GM10847 (cell line): ENCODE data around the gene DACH1.

ENCODE experiments used
- POLR2A ChIP-seq: IDR thresholded peaks from 2 replicates; pipeline ENCODE4 v1.6.1; 2011; ENCODE audit not compliant: insufficient read length; ENCODE audit errors: extremely low read depth

Gene DACH1

GRCh38 chr13:71718931-71719330, 148.1 kb downstream of the DACH1 start:
- no peak for TF ChIP-seq POLR2A

GRCh38 chr13:71714802-71715375, 152.1 kb downstream of the DACH1 start:
- no peak for TF ChIP-seq POLR2A

DNA sequence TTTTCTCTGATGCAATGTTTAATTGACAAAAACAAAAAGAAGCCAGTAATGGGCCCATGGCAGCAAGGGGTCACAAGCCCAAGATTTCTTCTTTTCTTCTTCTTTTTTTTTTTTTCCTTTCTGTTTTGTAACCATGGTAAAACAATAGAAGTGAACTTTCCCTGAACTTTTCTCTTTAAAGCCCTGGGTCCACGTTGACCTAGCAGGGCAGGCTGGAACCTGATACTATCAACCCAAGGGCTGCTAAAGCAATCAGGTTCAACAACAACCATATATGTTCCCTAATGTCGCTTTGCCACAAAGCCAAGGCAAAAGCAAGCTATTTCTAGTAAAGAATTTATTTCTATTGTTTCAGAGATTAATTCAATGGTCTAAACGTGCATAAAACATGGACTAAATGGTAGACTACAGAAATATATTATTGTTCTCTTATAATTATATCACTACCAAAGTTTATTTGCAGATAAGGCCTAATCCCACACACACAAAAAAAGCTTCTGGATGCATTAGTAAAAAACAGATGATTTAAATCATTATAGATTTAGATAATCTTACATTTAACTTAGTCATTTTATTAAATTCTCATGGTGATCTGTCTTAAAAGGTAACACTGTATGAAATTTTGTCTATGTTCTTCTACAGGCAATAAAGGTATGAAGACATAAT, 153.9 kb downstream of the DACH1 start:
- no peak for TF ChIP-seq POLR2A

DNA sequence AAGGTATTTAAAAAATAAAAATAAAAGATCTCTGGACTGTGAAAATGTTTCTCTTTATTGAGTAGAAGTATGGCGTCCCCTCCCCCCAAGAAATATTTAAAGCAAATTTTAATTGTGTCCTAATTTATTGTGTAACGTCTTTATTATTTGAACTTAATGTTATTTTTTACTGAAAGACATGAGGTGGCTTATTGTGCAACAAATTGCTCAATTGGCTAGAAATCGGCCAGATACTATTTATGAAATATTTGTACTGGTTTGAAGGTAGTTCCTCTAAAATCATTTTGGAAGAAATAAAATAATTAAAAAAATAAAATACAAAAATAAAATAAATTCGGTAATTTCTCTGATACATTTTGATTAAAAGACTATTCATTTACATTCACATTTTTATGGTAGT, 162.3 kb downstream of the DACH1 start:
- no peak for TF ChIP-seq POLR2A

DNA sequence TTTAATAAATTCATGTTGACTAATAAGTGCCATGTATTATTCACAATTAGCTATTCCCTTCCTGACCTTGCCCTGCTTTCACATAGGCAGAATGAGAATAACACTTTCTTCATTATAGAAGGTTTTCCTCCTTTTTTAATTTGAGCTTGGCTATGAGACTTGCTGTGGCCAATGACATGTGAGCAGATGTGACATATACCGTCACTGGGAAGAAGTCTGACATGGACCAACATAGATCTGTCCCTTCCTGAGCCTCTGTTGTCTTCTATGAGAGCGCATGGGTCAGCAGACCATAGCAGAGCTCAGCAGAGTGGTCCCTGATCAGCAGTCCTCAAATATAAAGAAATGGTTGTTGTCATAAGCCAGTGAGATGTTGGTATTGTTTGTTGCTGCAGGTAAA, 163.9 kb downstream of the DACH1 start:
- TF ChIP-seq POLR2A, result no peak

DNA sequence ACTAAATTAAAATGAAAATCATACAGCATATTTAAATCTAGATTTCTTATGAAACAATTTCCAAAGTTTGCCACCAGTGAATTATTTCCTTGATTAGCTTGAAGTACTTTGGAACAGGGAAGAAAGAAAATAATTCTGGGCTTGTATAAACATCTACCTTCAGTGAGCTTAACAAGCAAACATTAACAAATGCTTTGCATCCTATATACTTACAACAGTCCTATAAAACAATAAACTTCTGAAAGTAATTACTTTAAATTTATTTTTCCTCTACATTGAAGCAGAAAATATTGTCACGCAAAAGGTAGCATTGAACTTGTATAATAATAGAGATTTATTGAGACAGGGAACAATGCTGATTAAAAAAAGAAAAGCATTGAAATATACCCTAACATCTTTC, 164.8 kb downstream of the DACH1 start:
- no peak for TF ChIP-seq POLR2A

DNA sequence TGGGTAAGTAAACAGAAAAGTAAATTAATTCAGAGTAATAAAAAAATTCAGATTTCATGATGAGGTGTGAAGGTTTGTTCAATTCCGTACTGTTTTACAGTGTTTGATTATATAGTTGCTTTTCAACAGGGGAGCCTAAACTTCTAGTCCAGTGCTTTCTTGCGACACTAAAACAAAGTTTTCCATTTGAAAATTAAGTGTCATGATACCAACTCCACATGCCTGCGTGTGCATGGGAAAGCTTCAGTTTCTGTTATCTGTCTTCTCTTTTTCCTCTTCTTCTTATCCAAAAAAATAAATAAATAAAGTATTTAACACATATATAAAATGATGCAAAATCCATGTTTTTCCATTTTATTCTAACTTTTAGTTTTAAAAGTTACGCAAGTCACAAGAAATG, 165.3 kb downstream of the DACH1 start:
- no peak for TF ChIP-seq POLR2A

DNA sequence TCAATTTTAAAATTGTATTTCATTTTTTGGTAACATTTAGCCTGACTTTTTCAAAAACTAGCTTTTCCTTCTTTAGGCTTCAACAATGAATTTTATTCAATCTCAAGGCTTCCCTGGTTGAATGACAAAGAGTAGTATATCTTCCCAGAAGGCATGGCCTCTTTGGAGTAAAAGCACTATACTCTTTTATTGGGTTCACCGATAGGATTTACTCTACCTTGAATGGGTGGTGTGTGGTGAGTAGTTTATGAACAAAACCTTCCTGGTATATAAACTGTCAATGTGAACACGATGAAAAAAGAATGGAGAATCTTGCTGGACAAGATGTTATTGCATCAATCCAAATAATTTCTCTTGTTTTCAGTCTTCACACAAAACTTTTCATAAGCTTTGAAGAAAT, 167.7 kb downstream of the DACH1 start:
- TF ChIP-seq POLR2A, result no peak

DNA sequence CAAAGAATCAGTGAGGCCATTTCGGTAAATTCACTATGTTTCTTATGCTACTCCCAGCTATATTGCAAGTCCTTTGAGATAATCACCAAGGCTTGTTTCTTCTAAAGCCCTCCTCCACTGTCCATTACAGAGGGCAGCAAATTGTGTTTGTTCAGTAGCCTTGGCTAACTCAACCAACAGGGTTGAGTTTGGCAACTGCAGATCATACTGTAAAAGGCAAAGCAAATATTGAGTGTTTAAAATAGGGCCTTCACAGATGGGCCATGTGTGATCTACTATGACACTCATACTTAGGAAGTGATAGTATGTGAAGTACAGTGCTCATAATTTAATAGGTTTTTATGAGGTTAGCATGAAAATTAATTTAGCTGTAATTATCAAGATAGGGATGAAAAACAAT, 171.3 kb downstream of the DACH1 start:
- TF ChIP-seq POLR2A, result no peak

GRCh38 chr13:71685072-71685471, 181.9 kb downstream of the DACH1 start:
- TF ChIP-seq POLR2A, result no peak

DNA sequence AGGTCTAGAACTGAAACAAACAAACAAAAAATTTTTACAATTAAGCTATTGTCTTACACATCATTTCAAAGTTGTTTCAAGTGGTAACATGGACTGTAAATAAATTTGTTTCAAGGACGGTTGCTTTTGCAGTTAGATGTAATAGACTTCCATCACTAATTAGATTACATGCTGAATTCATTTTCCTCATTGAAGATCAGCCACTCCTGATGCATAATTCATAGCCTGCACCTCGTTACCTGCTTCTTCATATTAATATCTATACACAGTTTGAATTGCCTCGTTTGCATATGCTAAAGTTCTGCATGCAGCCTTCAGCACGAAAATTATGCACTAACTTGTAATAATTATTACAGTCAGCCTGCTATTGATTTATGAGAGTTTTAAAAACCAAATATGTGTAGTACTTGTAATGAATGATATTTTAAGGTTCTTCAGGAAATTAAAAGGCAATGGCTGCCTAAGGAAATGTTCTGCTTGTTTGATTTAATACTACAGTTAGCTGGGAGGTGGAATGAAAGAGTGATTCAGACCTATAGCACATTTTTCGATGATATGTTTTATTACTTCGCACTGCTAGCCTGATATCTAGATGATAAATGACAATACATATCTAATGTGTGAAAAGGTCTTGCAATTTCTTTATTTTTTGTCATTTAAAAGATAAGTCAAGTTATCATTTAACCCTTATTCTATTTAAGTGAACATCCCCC, 184.9 kb downstream of the DACH1 start:
- TF ChIP-seq POLR2A, result no peak

- no peak for TF ChIP-seq POLR2A
These were observed 189.9 kb downstream of the DACH1 start for GRCh38 chr13:71677124-71677523.

DNA sequence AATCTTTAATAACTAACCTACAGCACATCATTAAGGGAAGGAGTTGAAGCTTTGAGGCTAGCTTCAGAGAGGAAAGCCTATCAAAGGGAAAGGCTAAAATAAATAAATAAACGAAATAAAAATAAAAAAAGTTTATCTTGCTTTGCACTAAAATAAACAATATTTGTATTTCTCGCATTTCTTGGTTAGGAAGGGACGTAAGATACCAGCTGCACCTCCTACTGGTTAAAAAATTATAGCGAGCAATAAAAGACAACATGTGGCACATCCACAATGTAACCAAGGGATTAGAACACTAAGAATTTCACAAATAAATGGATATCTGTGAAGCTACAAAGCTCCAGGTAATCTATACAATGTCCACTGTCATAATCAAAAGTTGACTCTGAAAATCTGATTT, 194.5 kb downstream of the DACH1 start:
- no peak for TF ChIP-seq POLR2A

- no peak for TF ChIP-seq POLR2A
These were observed 203.6 kb downstream of the DACH1 start for GRCh38 chr13:71663431-71663830.

- TF ChIP-seq POLR2A, result no peak
These were observed 205.1 kb downstream of the DACH1 start for GRCh38 chr13:71661921-71662320.

GRCh38 chr13:71659404-71659803, 207.6 kb downstream of the DACH1 start:
- no peak for TF ChIP-seq POLR2A
